BLaER1 (cell line): ENCODE results near the gene KCNAB3.

ENCODE experiments used
- H3K27ac ChIP-seq: shearing (Covaris generic); formaldehyde crosslinking; 2 replicates; pipeline ENCODE4 v1.8.1; 2022
- H3K27me3 ChIP-seq: shearing (Covaris generic); formaldehyde crosslinking; 2 replicates; pipeline ENCODE4 v1.8.1; 2022
- H3K36me3 ChIP-seq: shearing (Covaris generic); formaldehyde crosslinking; 2 replicates; pipeline ENCODE4 v1.8.1; 2022
- H3K4me1 ChIP-seq: shearing (Covaris generic); formaldehyde crosslinking; 2 replicates; pipeline ENCODE4 v1.8.1; 2022
- H3K4me2 ChIP-seq: shearing (Covaris generic); formaldehyde crosslinking; 2 replicates; pipeline ENCODE4 v1.8.1; 2022
- H3K4me3 ChIP-seq: shearing (Covaris generic); formaldehyde crosslinking; 2 replicates; pipeline ENCODE4 v1.8.1; 2022
- H3K9ac ChIP-seq: shearing (Covaris generic); formaldehyde crosslinking; 2 replicates; pipeline ENCODE4 v1.8.1; 2022
- H3K9me3 ChIP-seq: shearing (Covaris generic); formaldehyde crosslinking; 2 replicates; pipeline ENCODE4 v1.8.1; 2022
- H4K20me1 ChIP-seq: shearing (Covaris generic); formaldehyde crosslinking; 2 replicates; pipeline ENCODE4 v1.8.1; 2022
- Cebpa-rat ChIP-seq: shearing (Covaris generic); IDR thresholded peaks from 2 replicates; pipeline ENCODE4 v1.8.1; 2022

KCNAB3 gene

DNA sequence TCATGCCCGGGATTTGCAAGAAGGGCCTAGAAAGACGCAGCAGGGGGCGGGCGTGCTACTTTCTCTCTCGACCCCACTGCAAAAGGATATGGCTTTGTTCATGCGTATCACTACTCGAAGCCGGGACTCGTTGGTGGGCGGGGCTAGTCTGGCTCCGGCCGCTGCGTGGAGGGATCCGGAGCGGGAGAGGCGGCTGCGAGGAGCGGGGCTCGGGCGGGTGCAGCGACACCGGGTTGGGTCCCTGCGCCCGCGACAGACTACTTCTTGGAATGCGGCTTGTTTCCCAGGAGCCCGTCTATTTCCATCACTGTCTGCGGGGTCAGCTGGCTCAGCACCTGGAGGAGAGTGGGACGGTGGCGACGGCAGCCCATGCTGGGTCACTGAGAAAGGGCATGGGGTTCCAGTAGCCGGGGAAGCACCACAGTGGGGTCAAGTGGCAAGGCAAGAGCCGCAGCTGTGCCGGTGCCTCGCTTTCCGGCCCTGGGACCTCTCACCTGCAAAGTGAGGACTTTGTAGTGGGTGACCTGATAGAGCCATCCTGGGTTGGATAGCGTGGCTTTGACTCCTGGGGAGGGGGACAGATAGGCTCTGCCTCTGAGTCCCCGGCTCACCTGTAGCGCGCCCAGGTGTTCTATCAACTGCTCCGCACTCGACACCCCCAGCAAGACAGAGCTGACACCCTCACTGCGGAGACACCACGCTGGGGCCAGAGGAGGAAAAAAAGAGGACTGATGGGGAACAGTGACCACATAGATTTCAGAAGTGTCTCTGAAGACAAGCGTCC, 6.6 kb downstream of the KCNAB3 start:
- TF ChIP-seq Cebpa-rat: no peak
- Histone ChIP-seq H3K4me1 (peaks cover 37% of the 10 kb centered on the region), H3K9me3 (no peaks in the 10 kb centered on the region), H3K4me3 (peak overlapping the region; percentile 63), H3K9ac (peak overlapping the region; percentile 69), H3K27me3 (no peaks in the 10 kb centered on the region), H3K4me2 (peak overlapping the region; percentile 98), H3K36me3 (peaks cover 6% of the 10 kb centered on the region; the same call in 1 of the 2 replicates), H4K20me1 (no peaks in the 10 kb centered on the region), H3K27ac (peak overlapping the region; percentile 67)

DNA sequence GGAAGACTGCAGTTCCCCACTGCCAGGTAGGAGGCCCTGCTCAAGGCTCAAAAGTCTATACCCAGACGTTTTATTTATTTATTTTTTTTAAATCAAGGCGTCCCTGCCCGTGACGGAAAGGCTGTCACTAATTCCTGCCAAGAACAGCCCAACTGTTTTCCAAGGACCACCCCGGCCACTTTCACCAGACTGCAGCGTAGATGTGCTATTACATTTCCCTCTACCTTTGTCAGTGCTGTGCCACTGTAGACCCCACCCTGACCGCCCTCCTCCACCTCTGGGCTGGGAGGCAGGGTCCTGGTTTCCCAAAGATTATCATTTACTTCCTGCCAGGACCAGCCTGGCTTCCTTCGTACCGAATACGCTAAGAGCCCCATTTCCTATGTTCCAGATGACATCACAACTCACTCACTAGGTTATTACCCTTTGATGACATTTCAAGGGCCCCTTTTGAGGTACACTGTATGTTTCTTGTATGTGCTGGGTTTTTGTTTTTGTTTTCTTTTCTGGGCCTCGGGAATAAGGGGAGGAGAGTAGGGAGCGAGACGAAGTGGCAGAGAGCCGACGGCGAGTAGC, 7.3 kb downstream of the KCNAB3 start:
- Histone ChIP-seq H3K4me3 (peak overlapping the region; percentile 63), H3K9ac (peak overlapping the region; percentile 69), H3K9me3 (no peaks in the 10 kb centered on the region), H3K27me3 (no peaks in the 10 kb centered on the region), H3K27ac (peak overlapping the region; percentile 67), H3K36me3 (0 out of 2 replicates have a peak, but pooled peaks cover 6% of the 10 kb centered on the region), H3K4me1 (peaks cover 37% of the 10 kb centered on the region), H4K20me1 (no peaks in the 10 kb centered on the region), H3K4me2 (peak overlapping the region; percentile 98)
- TF ChIP-seq Cebpa-rat: no peak

DNA sequence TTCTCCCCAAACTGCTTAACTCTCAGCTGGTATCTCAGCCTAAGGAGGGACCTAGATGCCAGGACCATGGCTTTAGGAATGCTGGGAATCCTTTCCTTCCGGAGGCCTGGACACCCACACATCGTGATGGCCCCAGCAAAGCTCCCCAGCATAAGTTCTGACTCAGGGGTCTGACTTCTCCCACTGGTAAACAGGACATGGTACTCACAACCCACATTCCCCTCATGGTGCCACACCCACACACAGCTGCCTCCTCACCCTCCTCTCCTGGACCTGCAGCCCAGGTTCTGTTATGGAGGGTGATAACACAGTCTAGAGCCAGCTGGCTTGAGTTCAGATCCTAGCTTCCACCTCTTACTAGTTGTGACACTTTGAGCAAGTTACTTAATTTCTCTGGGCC, 12.8 kb downstream of the KCNAB3 start:
- H3K9ac ChIP-seq: no peak overlapping the region

DNA sequence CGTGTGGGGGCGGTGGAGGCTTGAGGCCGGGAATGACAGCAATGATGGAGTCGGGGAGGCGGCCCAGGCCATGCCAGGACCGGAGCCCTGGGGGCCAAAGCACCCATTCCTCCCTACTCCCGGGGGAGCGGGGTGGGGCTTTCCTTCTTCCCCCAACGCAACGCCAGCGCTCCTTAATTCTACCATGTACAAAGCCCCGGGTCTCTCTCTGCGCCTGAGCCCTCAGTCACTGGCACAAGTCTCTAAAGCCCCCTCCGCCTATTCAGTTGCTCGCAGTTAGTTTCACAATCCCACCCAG, 13.3 kb downstream of the KCNAB3 start:
- peak overlapping the region; percentile 71 for H3K4me3 ChIP-seq
- no peak for TF ChIP-seq Cebpa-rat
- peaks cover 53% of the 10 kb centered on the region for H3K4me1 ChIP-seq
- H4K20me1 ChIP-seq: peaks cover 15% of the 10 kb centered on the region
- H3K27me3 ChIP-seq: no peaks in the 10 kb centered on the region
- H3K9ac ChIP-seq: peak overlapping the region; percentile 79
- H3K9me3 ChIP-seq: no peaks in the 10 kb centered on the region
- H3K4me2 ChIP-seq: peak overlapping the region; percentile 89
- peak overlapping the region; percentile 86 for H3K27ac ChIP-seq
- peaks cover 11% of the 10 kb centered on the region for H3K36me3 ChIP-seq

More for the DNA sequence above, 12.8 kb downstream of the KCNAB3 start:
- Histone ChIP-seq H3K36me3 (peaks cover 7% of the 10 kb centered on the region), H3K27me3 (no peaks in the 10 kb centered on the region), H3K4me3 (peak overlapping the region; percentile 71; the same call in 1 of the 2 replicates), H3K27ac (no peak overlapping the region), H4K20me1 (peaks cover 10% of the 10 kb centered on the region), H3K4me2 (peak overlapping the region; percentile 89), H3K4me1 (peaks cover 50% of the 10 kb centered on the region), H3K9me3 (no peaks in the 10 kb centered on the region)
- no peak for TF ChIP-seq Cebpa-rat

DNA sequence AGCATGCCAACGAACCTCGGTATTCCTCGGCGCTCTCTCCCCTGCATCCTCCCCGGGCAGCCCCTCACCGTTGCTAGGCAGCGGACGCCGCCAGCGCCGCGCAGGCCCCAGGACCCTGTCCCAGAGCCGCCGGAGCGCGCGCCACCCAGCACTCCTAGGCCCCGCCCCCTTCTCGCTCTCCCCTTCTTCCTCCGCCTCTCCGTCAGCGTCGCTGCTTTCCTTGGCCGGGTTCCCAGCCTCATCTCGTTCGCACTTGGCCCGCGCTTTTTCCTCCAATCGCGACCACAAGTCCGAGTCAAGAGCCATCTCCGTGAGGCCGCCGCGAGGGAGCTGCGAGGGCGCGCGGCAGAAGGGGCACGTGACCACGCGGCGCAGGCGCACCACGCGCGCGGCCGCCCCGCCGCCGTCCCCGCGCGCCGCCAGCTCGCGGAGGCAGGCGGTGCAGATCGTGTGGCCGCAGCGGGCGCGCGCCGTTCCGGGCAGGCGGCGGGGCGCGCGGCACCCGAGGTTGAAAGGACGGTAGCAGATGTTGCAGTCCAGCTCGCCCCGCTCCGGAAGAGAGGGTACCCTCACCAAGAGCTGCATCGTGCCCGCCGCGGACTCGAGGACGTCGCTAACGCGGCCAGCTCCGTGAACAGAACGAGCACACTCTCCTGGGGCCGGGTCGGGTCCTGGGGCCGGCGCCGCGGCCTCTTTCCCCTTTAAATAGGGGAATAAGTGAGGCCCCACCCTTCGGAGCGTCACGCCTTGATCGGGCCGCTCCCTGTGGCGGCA, 13.9 kb downstream of the KCNAB3 start, which contains the start of gene RNF227:
RNF227 (minus strand) TSS at position 679 of the 774 bp plus-strand sequence; CDS start at position 585, 94 bp downstream.
- Histone ChIP-seq H4K20me1 (peaks cover 20% of the 10 kb centered on the region), H3K36me3 (peaks cover 17% of the 10 kb centered on the region), H3K27me3 (no peaks in the 10 kb centered on the region), H3K4me3 (peak within 1 kb of the TSS; percentile 71), H3K9me3 (no peaks in the 10 kb centered on the region), H3K9ac (peak within 1 kb of the TSS; percentile 79), H3K4me1 (peaks cover 52% of the 10 kb centered on the region), H3K4me2 (peak within 1 kb of the TSS; percentile 89), H3K27ac (peak within 1 kb of the TSS; percentile 86)
- no peak for TF ChIP-seq Cebpa-rat

DNA sequence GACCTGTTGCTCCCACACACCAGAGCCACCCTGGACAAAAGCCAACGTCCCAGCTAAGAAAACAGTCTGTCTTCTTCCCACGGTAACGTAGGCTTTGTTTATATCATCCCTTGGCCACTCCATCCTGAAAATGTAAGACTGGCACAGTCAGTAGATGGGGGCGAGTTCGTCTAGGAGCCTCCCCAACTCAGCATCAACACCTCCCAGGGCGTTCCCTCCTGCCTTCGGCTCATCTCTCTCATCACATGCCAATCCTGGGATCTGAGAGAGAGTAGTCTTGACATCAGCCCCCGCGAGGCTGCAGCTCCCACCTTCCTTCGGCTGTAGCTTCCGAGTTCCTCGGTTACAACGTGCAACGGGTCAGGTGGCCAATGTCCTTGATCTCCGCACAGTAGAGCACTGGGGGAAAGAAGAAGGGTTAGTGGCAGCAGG, 14.5 kb downstream of the KCNAB3 start:
- peak overlapping the region; percentile 86 for H3K27ac ChIP-seq

DNA sequence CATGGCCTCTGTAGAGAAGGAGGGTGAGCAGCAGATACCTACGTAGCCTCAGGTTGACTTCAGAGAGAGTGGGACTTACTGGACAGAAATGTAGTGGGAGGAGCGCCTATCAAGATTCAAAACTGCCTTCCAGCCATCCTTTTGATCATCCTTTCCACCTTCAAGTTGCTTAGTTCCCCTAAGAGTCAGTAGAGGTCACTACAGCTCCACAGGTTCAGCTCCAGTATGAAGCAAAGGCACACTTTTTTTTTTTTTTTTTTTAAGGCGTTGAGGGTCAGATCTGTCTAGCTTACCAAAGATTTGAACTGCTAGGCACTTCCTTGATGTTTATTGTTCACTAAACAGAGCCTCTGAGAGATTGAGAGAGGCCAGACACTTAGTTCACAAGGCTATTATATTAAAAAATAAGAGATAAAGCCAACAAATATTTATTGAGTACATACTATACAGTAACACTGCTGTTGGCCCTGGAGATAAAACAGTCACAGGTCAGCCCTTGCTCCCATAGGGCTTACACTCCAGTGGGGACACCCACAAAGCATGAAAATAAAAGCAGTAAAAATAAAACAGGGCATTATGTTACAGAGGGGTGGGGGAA, 16.6 kb downstream of the KCNAB3 start:
- peaks cover 45% of the 10 kb centered on the region for H3K36me3 ChIP-seq
- peaks cover 40% of the 10 kb centered on the region for H3K4me1 ChIP-seq
- H3K27ac ChIP-seq: no peak overlapping the region
- no peak overlapping the region for H3K4me3 ChIP-seq
- no peak for TF ChIP-seq Cebpa-rat
- no peaks in the 10 kb centered on the region for H3K27me3 ChIP-seq
- H4K20me1 ChIP-seq: peaks cover 48% of the 10 kb centered on the region
- H3K9me3 ChIP-seq: no peaks in the 10 kb centered on the region
- peak overlapping the region; percentile 32; the same call in 1 of the 2 replicates for H3K4me2 ChIP-seq
- H3K9ac ChIP-seq: no peak overlapping the region

More for the DNA sequence above, 14.5 kb downstream of the KCNAB3 start:
- Histone ChIP-seq H3K4me2 (peak overlapping the region; percentile 89), H4K20me1 (peaks cover 26% of the 10 kb centered on the region), H3K4me1 (peaks cover 46% of the 10 kb centered on the region), H3K27me3 (no peaks in the 10 kb centered on the region), H3K36me3 (peaks cover 23% of the 10 kb centered on the region), H3K9me3 (no peaks in the 10 kb centered on the region), H3K4me3 (peak overlapping the region; percentile 71), H3K9ac (peak overlapping the region; percentile 79)
- TF ChIP-seq Cebpa-rat: no peak

DNA sequence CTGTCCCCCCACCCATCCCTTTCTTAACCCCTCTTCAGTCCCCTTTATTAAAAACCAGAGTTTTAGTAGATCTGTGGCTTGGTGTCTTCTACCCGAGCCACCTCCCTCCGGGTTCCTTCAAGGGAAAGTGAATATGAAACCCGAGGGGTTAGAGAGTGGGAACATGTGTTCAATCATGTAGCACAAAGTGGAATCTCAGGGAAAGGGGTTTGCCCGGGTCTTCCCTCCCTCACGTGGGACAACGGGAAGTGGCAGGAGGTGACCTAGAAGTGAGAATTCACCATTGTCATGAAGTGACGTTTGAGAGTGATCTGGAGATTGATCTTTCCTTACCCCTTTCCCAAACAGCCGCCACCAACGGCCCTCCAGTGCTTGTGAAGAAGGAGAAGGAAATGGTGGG, 18.5 kb downstream of the KCNAB3 start:
- H3K4me3 ChIP-seq: no peak overlapping the region
- no peaks in the 10 kb centered on the region for H3K27me3 ChIP-seq
- no peak overlapping the region for H3K27ac ChIP-seq
- peaks cover 34% of the 10 kb centered on the region for H3K4me1 ChIP-seq
- TF ChIP-seq Cebpa-rat: no peak
- peak overlapping the region; percentile 46; the same call in 1 of the 2 replicates for H3K9ac ChIP-seq
- H4K20me1 ChIP-seq: peaks cover 66% of the 10 kb centered on the region
- peaks cover 64% of the 10 kb centered on the region for H3K36me3 ChIP-seq
- no peaks in the 10 kb centered on the region for H3K9me3 ChIP-seq
- no peak overlapping the region for H3K4me2 ChIP-seq

DNA sequence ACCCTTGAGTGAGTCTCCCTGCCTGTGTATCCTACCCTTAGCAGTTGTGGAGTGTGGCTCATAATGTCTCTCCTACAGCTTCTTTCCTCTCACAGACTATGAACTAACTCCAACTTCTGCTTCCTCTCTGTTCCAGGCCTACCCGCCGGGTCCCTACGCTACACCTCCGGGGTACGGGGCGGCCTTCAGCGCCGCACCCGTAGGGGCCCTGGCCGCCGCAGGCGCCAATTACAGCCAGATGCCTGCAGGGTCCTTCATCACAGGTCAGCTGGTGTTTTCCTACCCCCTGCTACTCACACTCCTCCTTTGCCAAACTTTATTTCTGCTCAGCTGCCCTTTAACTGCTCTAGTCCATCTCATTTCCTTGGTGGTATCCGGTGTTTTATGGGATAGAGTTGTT, 18.9 kb downstream of the KCNAB3 start:
- Histone ChIP-seq H3K9me3 (no peaks in the 10 kb centered on the region), H3K4me3 (no peak overlapping the region), H3K27ac (no peak overlapping the region), H3K9ac (peak overlapping the region; percentile 12; the same call in 1 of the 2 replicates), H3K4me1 (peaks cover 36% of the 10 kb centered on the region), H3K36me3 (peaks cover 68% of the 10 kb centered on the region), H3K27me3 (no peaks in the 10 kb centered on the region), H4K20me1 (peaks cover 66% of the 10 kb centered on the region), H3K4me2 (no peak overlapping the region)
- no peak for TF ChIP-seq Cebpa-rat
